Epithelial cell of esophagus (primary cell): Measurements from ENCODE around the gene MUSTN1.
A peak's percentile ranks its signal among the peaks of the same experiment; 100 is the strongest.

Experiments
- DNase-seq: peaks from one replicate; pipeline ENCODE4 v3.0.0; 2010; ENCODE audit warnings: low read depth
- H3K4me3 ChIP-seq: 2 replicates; pipeline ENCODE4 v1.5.1; 2011; ENCODE audit warnings: mild to moderate bottlenecking, low read length, control low read depth
- TF ChIP-seq, protein P1 (sequence below): IDR thresholded peaks from 2 replicates; pipeline ENCODE4 v1.5.1; 2011; ENCODE audit warnings: low read depth, mild to moderate bottlenecking, low read length, control low read depth, inconsistent platforms; ENCODE audit not compliant: insufficient read depth; ENCODE audit errors: missing control alignments

The MUSTN1 gene

DNA sequence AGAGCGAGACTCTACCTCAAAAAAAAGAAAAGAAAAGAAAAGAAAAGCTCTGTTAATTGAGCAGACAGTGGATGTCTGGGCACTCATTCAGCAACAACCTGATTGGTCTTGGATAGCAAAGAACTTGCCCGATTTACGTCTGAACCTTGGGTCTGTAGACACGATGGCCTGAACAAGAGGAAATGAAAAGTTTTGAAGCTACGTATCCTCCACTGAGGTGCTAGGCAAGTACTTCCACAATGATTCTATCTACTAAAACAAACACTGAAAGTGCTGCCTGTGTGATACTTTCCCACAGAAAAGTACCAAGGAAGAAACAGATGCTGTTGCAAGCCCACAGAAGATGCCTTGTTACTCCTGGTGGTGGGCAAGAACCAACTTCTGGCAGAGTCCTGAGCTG is 21.8 kb upstream of the MUSTN1 start:
- TF ChIP-seq, protein P1, sequence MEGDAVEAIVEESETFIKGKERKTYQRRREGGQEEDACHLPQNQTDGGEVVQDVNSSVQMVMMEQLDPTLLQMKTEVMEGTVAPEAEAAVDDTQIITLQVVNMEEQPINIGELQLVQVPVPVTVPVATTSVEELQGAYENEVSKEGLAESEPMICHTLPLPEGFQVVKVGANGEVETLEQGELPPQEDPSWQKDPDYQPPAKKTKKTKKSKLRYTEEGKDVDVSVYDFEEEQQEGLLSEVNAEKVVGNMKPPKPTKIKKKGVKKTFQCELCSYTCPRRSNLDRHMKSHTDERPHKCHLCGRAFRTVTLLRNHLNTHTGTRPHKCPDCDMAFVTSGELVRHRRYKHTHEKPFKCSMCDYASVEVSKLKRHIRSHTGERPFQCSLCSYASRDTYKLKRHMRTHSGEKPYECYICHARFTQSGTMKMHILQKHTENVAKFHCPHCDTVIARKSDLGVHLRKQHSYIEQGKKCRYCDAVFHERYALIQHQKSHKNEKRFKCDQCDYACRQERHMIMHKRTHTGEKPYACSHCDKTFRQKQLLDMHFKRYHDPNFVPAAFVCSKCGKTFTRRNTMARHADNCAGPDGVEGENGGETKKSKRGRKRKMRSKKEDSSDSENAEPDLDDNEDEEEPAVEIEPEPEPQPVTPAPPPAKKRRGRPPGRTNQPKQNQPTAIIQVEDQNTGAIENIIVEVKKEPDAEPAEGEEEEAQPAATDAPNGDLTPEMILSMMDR, result no peak
- DNase-seq, result no peak

DNA sequence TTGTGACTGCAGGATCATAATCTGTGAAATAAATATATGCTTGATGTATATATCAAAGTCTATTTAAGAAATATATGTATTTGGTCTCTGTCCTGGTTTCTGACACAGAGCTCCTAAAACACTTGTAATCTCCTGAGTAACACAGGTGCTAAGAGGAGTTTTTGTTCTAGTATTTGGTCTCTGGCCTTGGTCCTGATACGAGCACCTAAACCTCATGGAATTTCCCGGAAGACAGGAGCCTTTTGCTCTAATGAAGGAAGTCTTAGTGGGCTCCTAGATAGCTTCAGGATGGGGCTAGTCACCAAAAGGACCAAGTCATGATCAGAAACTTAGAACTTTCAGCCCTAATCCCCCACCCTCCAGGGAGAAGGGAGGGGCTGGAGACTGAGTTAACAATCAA is 19.2 kb upstream of the MUSTN1 start:
- TF ChIP-seq, protein P1, result no peak
- no peak overlapping the region for H3K4me3 ChIP-seq
- DNase-seq, result peak; percentile 9

More for the DNA sequence above, 21.8 kb upstream of the MUSTN1 start:
- H3K4me3 ChIP-seq, result no peak overlapping the region

DNA sequence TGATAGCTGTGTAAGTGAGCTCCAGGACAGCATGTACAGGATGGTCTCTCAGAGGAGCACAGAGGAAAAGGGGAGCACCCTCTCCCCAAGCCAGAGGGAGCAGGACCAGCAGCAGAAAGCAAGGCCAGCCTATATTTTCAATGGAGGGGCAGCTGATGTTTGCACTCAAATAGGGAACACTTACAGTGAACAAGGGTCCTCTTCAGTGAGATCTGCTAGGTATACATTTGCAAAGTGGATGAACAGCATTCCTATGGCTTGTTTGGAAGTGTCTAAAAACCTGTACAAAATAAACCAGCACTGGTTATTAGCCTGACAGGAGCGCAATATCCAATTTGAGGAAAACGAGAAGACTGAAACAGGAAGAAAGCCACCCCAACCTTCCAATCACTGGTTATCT is 17.6 kb upstream of the MUSTN1 start:
- H3K4me3 ChIP-seq, result no peak overlapping the region
- no peak for DNase-seq
- TF ChIP-seq, protein P1, result no peak

DNA sequence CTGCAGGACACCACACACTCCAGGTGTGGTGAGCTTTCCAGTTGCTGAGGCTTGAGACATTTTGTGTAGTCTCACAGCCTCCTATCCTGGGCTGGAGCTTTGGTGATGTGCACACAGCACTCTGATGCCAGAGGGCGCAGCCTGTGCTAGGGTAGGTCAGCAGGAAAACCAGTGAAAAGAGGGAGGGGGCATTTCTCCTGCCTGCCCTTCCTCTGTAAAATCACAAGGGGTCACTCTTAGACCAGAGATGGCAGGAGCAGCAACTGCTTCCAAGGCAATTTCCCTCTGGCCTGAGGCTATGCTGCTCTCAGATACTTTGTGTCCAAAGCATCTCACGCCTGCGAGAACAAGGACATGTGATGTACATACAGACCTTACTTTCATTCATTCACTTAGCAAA is 16.5 kb upstream of the MUSTN1 start:
- no peak overlapping the region for H3K4me3 ChIP-seq
- peak; percentile 54 for DNase-seq
- TF ChIP-seq, protein P1, result peak; percentile 57

DNA sequence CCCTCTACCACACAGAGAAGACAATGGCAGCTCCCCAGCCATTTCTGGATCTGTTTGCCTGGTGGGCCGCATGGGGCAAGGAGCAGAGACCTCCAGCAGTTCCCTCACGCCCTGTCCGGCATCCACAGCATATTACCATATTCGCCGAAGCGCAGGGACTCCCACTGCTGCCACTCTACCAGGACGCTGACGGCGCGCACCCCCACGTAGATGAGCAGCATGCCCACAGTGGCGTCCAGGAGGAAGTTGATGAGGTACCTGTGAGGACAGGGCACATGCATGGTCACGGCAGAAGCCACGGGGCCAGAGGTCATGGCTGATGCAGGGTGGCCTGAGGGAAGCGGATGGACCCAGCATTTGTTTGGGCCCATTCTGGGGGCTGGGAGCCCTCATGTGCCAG is 14.8 kb upstream of the MUSTN1 start:
- TF ChIP-seq, protein P1, result no peak
- no peak overlapping the region for H3K4me3 ChIP-seq
- DNase-seq, result no peak

DNA sequence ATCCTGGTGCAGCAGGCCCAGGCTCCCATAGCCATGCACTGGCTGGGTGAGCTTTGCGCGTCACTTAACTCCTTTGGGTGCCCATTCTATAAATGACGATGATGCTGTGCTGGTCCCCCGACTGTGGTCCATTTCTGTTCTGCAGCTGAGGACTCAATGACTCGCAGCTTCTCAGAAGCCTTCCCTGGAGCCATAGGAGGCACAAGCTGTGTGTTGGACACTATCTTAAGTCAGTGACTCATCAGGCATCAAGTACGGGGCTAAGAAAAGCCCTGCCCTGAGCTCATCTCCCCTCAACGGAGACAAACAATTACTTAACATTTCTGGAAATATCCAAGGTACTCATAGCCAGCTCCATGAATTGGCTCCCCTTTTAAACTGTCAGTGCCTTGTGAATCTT is 13.8 kb upstream of the MUSTN1 start:
- TF ChIP-seq, protein P1, result no peak
- no peak overlapping the region for H3K4me3 ChIP-seq
- DNase-seq, result peak; percentile 59

DNA sequence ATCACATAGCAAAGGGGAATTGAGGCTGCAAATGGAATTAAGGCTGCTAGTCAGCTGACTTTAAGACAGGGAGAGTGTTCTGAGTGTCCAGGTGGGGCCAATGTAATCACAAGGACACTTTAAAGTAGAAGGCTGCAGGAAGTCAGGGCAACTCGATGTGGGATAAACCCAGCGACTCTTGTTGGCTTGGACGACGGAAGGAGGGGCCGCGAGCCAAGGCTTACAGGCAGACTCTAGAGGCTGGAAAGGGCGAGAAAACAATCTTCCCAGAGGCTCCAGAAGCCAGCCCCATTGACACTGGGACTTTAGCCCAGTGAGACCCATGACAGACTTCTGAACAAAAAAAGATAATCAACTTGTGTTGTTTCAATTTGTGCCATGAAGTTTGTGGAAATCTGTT is 12.9 kb upstream of the MUSTN1 start:
- no peak overlapping the region for H3K4me3 ChIP-seq
- no peak for DNase-seq
- TF ChIP-seq, protein P1, result no peak
